GM19467 (cell line): Measurements from ENCODE around the gene SELENOT.
"Not testable (repeated sequence)": the region's sequence is repeated elsewhere in the genome, so short reads cannot be mapped to it uniquely, and the experiment has no call there.

Experiments
- ATAC-seq: cut with Tn5 transposase; IDR thresholded peaks from one replicate; pipeline ENCODE4 v1.9.1; 2021; ENCODE audit warnings: mild to moderate bottlenecking, moderate library complexity; ENCODE audit not compliant: unreplicated experiment

The SELENOT gene

GRCh38 chr3:150603153-150603979 lies at the start of gene SELENOT:
SELENOT (plus strand) TSS chr3:150603321; CDS start chr3:150603363, 42 bp downstream.
- ATAC-seq = peak; percentile 59

GRCh38 chr3:150555859-150556436 lies 47.2 kb upstream of the SELENOT start:
- ATAC-seq = no peak

GRCh38 chr3:150556792-150557191 lies 46.3 kb upstream of the SELENOT start:
- ATAC-seq = no peak

GRCh38 chr3:150557725-150558124 lies 45.4 kb upstream of the SELENOT start:
- no peak for ATAC-seq

GRCh38 chr3:150564243-150564642 lies 38.9 kb upstream of the SELENOT start:
- ATAC-seq = no peak

GRCh38 chr3:150567328-150567727 lies 35.8 kb upstream of the SELENOT start:
- ATAC-seq = no peak

- ATAC-seq = no peak
Measured at GRCh38 chr3:150577855-150578254, 25.3 kb upstream of the SELENOT start.

GRCh38 chr3:150581174-150581573 lies 21.9 kb upstream of the SELENOT start:
- no peak for ATAC-seq

GRCh38 chr3:150582620-150583019 lies 20.5 kb upstream of the SELENOT start:
- ATAC-seq = peak; percentile 61

- ATAC-seq = no peak
Measured at GRCh38 chr3:150583028-150583427, 20.1 kb upstream of the SELENOT start.

- no peak for ATAC-seq
Measured at GRCh38 chr3:150588027-150588830, 14.9 kb upstream of the SELENOT start.

GRCh38 chr3:150589759-150590158 lies 13.4 kb upstream of the SELENOT start:
- no peak for ATAC-seq

GRCh38 chr3:150594150-150594549 lies 9.0 kb upstream of the SELENOT start:
- no peak for ATAC-seq

- ATAC-seq = no peak
Measured at GRCh38 chr3:150597646-150598045, 5.5 kb upstream of the SELENOT start.

GRCh38 chr3:150599611-150600297 lies 3.4 kb upstream of the SELENOT start:
- no peak for ATAC-seq

- not testable (repeated sequence) for ATAC-seq
Measured at GRCh38 chr3:150600647-150601530, 2.2 kb upstream of the SELENOT start.

- no peak for ATAC-seq
Measured at GRCh38 chr3:150602426-150603152, 532 bp upstream of the SELENOT start.

GRCh38 chr3:150603980-150604319 lies 829 bp downstream of the SELENOT start:
- no peak for ATAC-seq

GRCh38 chr3:150605998-150606641 lies 3.0 kb downstream of the SELENOT start:
- no peak for ATAC-seq
